IMR-90 (cell line): ENCODE data around the gene DESI1. TPM values are rescaled to one million over a fixed set of nuclear protein-coding genes. Genes with fewer than 3 reads are reported as not detected.

ENCODE experiments used
- ATAC-seq: fragments of 200-7000 bp; cut with Tn5 transposase; 2 replicates; pipeline ENCODE4 v1.9.1; 2020; ENCODE audit warnings: low read depth, mild to moderate bottlenecking, moderate library complexity
- BruUV-seq: library from RNA; stranded (reverse); fragments of 400-500 nt; replicated peaks from 2 replicates; lab custom pipeline; 2021; lab: Mats Ljungman, UMichigan
- CTCF ChIA-PET: fragments of 300-600 bp; formaldehyde crosslinking; extraction: SDS; loops from one replicate; lab custom pipeline; 2021; ENCODE audit warnings: antibody characterized with exemption; lab: Yijun Ruan, JAX
- POLR2A ChIA-PET: fragments of 300-600 bp; sonication (Branson Sonifier 250); formaldehyde crosslinking; loops from one replicate; lab custom pipeline; 2022; ENCODE audit warnings: antibody characterized with exemption; ENCODE audit not compliant: unreplicated experiment; lab: Charles Lee
- DNase-seq: peaks from one replicate; pipeline ENCODE4 v3.0.0; 2013
- H2AFZ ChIP-seq: replicated peaks from 2 replicates; pipeline ENCODE3; 2013; ENCODE audit warnings: low read length, mild to moderate bottlenecking; ENCODE audit not compliant: poor library complexity
- H2AK5ac ChIP-seq: 2 replicates; pipeline ENCODE4 v1.6.1; 2013; ENCODE audit warnings: low read depth, low read length, inconsistent platforms
- H2AK9ac ChIP-seq: replicated peaks from 2 replicates; pipeline ENCODE3; 2013; ENCODE audit warnings: mild to moderate bottlenecking, low read depth, low read length, moderate library complexity; ENCODE audit not compliant: poor library complexity
- H2BK120ac ChIP-seq: 2 replicates; pipeline ENCODE4 v1.6.1; 2013; ENCODE audit warnings: low read depth, low read length, inconsistent platforms
- H2BK15ac ChIP-seq: 3 replicates; pipeline ENCODE4 v1.6.1; 2013; ENCODE audit warnings: low read depth, low read length, inconsistent platforms
- H2BK20ac ChIP-seq: 2 replicates; pipeline ENCODE4 v1.6.1; 2013; ENCODE audit warnings: low read depth, mild to moderate bottlenecking, inconsistent platforms, low read length, moderate library complexity
- H2BK5ac ChIP-seq: 2 replicates; pipeline ENCODE4 v1.6.1; 2013; ENCODE audit warnings: mild to moderate bottlenecking, low read depth, low read length, inconsistent platforms; ENCODE audit not compliant: poor library complexity, severe bottlenecking
- H3K14ac ChIP-seq: replicated peaks from 2 replicates; pipeline ENCODE4 v1.6.1; 2013; ENCODE audit warnings: low read depth, low read length, inconsistent platforms
- H3K18ac ChIP-seq: 2 replicates; pipeline ENCODE4 v1.6.1; 2013; ENCODE audit warnings: low read depth, low read length, control low read depth
- H3K23ac ChIP-seq: 2 replicates; pipeline ENCODE4 v1.6.1; 2013; ENCODE audit warnings: low read depth, low read length, inconsistent platforms
- H3K27ac ChIP-seq: 2 replicates; pipeline ENCODE4 v1.5.1; 2013; ENCODE audit warnings: mild to moderate bottlenecking, control low read depth, low read length; ENCODE audit not compliant: insufficient read depth
- H3K27me3 ChIP-seq: 2 replicates; pipeline ENCODE4 v1.6.1; 2013; ENCODE audit warnings: low read length; ENCODE audit not compliant: control insufficient read depth, insufficient read depth
- H3K36me3 ChIP-seq: 2 replicates; pipeline ENCODE4 v1.6.1; 2013; ENCODE audit warnings: low read length, mixed read lengths; ENCODE audit not compliant: control insufficient read depth, insufficient read depth
- H3K4ac ChIP-seq: 2 replicates; pipeline ENCODE4 v1.6.1; 2013; ENCODE audit warnings: low read depth, low read length, inconsistent platforms
- H3K4me1 ChIP-seq: 2 replicates; pipeline ENCODE4 v1.6.1; 2013; ENCODE audit warnings: low read length, mixed read lengths; ENCODE audit not compliant: control insufficient read depth, insufficient read depth
- H3K4me2 ChIP-seq: 2 replicates; pipeline ENCODE4 v1.6.1; 2013; ENCODE audit warnings: low read depth, mild to moderate bottlenecking, control low read depth, low read length, moderate library complexity
- H3K4me3 ChIP-seq: 2 replicates; pipeline ENCODE4 v1.5.1; 2013; ENCODE audit warnings: low read depth, mild to moderate bottlenecking, control low read depth, low read length, moderate library complexity; ENCODE audit not compliant: insufficient read depth
- H3K56ac ChIP-seq: 2 replicates; pipeline ENCODE4 v1.6.1; 2013; ENCODE audit warnings: low read length, inconsistent platforms; ENCODE audit not compliant: insufficient read depth; ENCODE audit errors: extremely low read depth
- H3K79me1 ChIP-seq, 2 experiments: 2 replicates each; pipeline ENCODE4 v1.6.1; 2013; ENCODE audit warnings: low read length in 2 of 2, inconsistent platforms in 1 of 2, low read depth in 1 of 2
- H3K9ac ChIP-seq: 2 replicates; pipeline ENCODE4 v1.6.1; 2013; ENCODE audit warnings: low read depth, low read length, control low read depth
- H3K9me1 ChIP-seq: 2 replicates; pipeline ENCODE4 v1.6.1; 2013; ENCODE audit warnings: low read length, inconsistent platforms; ENCODE audit not compliant: insufficient read depth
- H3K9me3 ChIP-seq: 2 replicates; pipeline ENCODE4 v1.6.1; 2013; ENCODE audit warnings: low read length; ENCODE audit not compliant: control insufficient read depth, insufficient read depth
- H4K20me1 ChIP-seq: 2 replicates; pipeline ENCODE4 v1.6.1; 2013; ENCODE audit warnings: low read length, inconsistent platforms; ENCODE audit not compliant: insufficient read depth
- H4K5ac ChIP-seq: 2 replicates; pipeline ENCODE4 v1.6.1; 2013; ENCODE audit warnings: mild to moderate bottlenecking, low read depth, low read length, control low read depth
- H4K8ac ChIP-seq, 2 experiments: 2 replicates each; pipeline ENCODE4 v1.6.1; 2013; ENCODE audit warnings: low read depth in 2 of 2, low read length in 2 of 2, control low read depth in 1 of 2, inconsistent platforms in 1 of 2
- H4K91ac ChIP-seq: 2 replicates; pipeline ENCODE4 v1.6.1; 2013; ENCODE audit warnings: low read depth, low read length, inconsistent platforms; ENCODE audit not compliant: insufficient read depth
- BHLHE40 ChIP-seq: fragments of 150-350 bp; IDR thresholded peaks from 2 replicates; pipeline ENCODE4 v1.6.1; 2016; ENCODE audit warnings: mild to moderate bottlenecking, low read depth, low read length
- CEBPB ChIP-seq: IDR thresholded peaks from 2 replicates; pipeline ENCODE4 v1.6.1; 2012; ENCODE audit warnings: low read depth, low read length, improper control_type of control experiment
- CHD1 ChIP-seq: IDR thresholded peaks from 2 replicates; pipeline ENCODE4 v1.6.1; 2012; ENCODE audit warnings: low read depth, low read length, improper control_type of control experiment
- FOS ChIP-seq: fragments of 150-350 bp; IDR thresholded peaks from 2 replicates; pipeline ENCODE4 v1.6.1; 2016; ENCODE audit warnings: low read depth, low read length
- MAFK ChIP-seq: IDR thresholded peaks from 2 replicates; pipeline ENCODE4 v1.6.1; 2012; ENCODE audit warnings: low read depth, low read length, improper control_type of control experiment
- MAZ ChIP-seq: IDR thresholded peaks from 2 replicates; pipeline ENCODE4 v1.6.1; 2012; ENCODE audit warnings: low read depth, mild to moderate bottlenecking, low read length, improper control_type of control experiment, moderate library complexity, borderline replicate concordance
- MXI1 ChIP-seq: IDR thresholded peaks from 2 replicates; pipeline ENCODE4 v1.6.1; 2012; ENCODE audit warnings: low read depth, mild to moderate bottlenecking, low read length, moderate library complexity, borderline replicate concordance
- NFE2L2 ChIP-seq: fragments of 150-350 bp; IDR thresholded peaks from 2 replicates; pipeline ENCODE4 v1.6.1; 2016; ENCODE audit warnings: low read depth, mild to moderate bottlenecking, low read length
- POLR2A ChIP-seq: IDR thresholded peaks from 2 replicates; pipeline ENCODE4 v1.6.1; 2012; ENCODE audit warnings: mild to moderate bottlenecking, low read depth, low read length
- RAD21 ChIP-seq: IDR thresholded peaks from 2 replicates; pipeline ENCODE4 v1.6.1; 2012; ENCODE audit warnings: low read length, improper control_type of control experiment
- RCOR1 ChIP-seq: IDR thresholded peaks from 2 replicates; pipeline ENCODE4 v1.6.1; 2012; ENCODE audit warnings: mild to moderate bottlenecking, low read length, improper control_type of control experiment; ENCODE audit not compliant: insufficient replicate concordance
- RFX5 ChIP-seq: IDR thresholded peaks from 2 replicates; pipeline ENCODE4 v1.8.0; 2012; ENCODE audit warnings: low read depth, mild to moderate bottlenecking, low read length, moderate library complexity
- SMC3 ChIP-seq: fragments of 150-350 bp; IDR thresholded peaks from 2 replicates; pipeline ENCODE4 v1.6.1; 2016; ENCODE audit warnings: low read depth, mild to moderate bottlenecking, antibody characterized with exemption, low read length, moderate library complexity
- WGBS, 2 experiments: methylation state at CpG; one replicate each; pipeline versions ENCODE4 v1.1.5 to v1.1.7; 2013; ENCODE audit warnings: missing lambda C conversion rate in 2 of 2; ENCODE audit not compliant: insufficient read length in 1 of 2; ENCODE audit errors: extremely low coverage in 2 of 2; 5-methylcytosine and 5-hydroxymethylcytosine counted together
- dilution Hi-C: fragments of 300-500 bp; cut with HindIII; formaldehyde crosslinking; loops from one replicate; pipeline ENCODE4 v1.14.3; 2018; ENCODE audit warnings: low sequenced_read_pairs; ENCODE audit not compliant: unreplicated experiment
- in situ Hi-C: fragments of 300-500 bp; cut with MboI; formaldehyde crosslinking; loops from 3 replicates; pipeline ENCODE4 v1.14.3; 2019; ENCODE audit warnings: low sequenced_read_pairs, inconsistent platforms, mixed read lengths
- intact Hi-C: fragments of 100-400 bp; cut with micrococcal nuclease; formaldehyde crosslinking; loops from 2 replicates; pipeline ENCODE4 v1.10.0; 2022
- polyA plus RNA-seq, 3 experiments: library from polyadenylated mRNA; depleted of rRNA; stranded (reverse); fragments of >200 nt; gene quantifications; 2 replicates each; pipeline ENCODE4 v1.2.3, GENCODE V29; 2012; ENCODE audit warnings: low replicate concordance in 1 of 3
- total RNA-seq: library from RNA; depleted of rRNA; stranded (reverse); fragments of >200 nt; gene quantifications from 2 replicates; pipeline ENCODE4 v1.2.3, GENCODE V29; 2012
- TF ChIP-seq, protein P1 (sequence below): fragments of 150-350 bp; IDR thresholded peaks from 2 replicates; pipeline ENCODE4 v1.6.1; 2017; ENCODE audit warnings: mild to moderate bottlenecking, antibody characterized with exemption, low read length, low read depth
- TF ChIP-seq, protein P2 (sequence below): conservative IDR thresholded peaks from 2 replicates; pipeline ENCODE4 v1.5.1; 2012; ENCODE audit warnings: mild to moderate bottlenecking, low read depth, low read length, improper control_type of control experiment
- TF ChIP-seq, protein P3 (sequence below): fragments of 150-350 bp; IDR thresholded peaks from 2 replicates; pipeline ENCODE4 v1.6.1; 2016; ENCODE audit warnings: low read depth, mild to moderate bottlenecking, low read length, moderate library complexity, borderline replicate concordance

DESI1 gene
- total and polyA plus RNA-seq, 2 of the 4 experiments (the other 2 are of a cell fraction) = 14.5 to 24.9 TPM

DNA sequence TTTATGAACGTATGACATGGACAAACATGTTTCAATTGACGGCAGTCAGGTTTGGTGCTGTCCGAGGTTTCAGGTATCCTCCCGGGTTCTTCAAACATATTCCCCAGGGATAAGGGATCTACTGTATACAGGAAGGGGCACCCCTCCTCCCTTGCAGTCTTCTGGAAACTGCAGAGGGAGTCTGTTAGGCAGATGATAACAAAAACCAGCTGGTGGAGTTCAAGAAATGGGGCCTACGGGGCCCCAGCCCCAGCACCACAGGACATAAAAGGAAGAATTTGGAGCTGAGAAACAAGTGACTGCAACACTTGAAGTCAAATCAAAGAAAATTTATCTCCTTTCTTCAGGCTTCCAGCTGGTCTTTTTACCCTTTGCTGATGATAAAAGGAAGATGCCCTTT, 35.7 kb upstream of the DESI1 start:
- H3K56ac ChIP-seq = no peak overlapping the region
- peak overlapping the region; percentile 26; the same call in 1 of the 2 replicates for H3K4me2 ChIP-seq
- no peak overlapping the region for H3K18ac ChIP-seq
- no peak overlapping the region for H3K4me3 ChIP-seq
- H3K4me1 ChIP-seq = 0 out of 2 replicates have a peak, but pooled peaks cover 1% of the 10 kb centered on the region
- no peak overlapping the region for H3K23ac ChIP-seq
- no peak overlapping the region for H3K14ac ChIP-seq
- 0 out of 2 replicates have a peak, but pooled peaks cover 7% of the 10 kb centered on the region for H3K9me1 ChIP-seq
- no peak overlapping the region for H2AFZ ChIP-seq
- no peak overlapping the region for H2BK120ac ChIP-seq
- H2AK9ac ChIP-seq = no peak overlapping the region
- no peak overlapping the region for H2AK5ac ChIP-seq
- H4K91ac ChIP-seq = no peak overlapping the region
- TF ChIP-seq SMC3 (no peak), FOS (no peak), MAZ (no peak), NFE2L2 (no peak), POLR2A (no peak), RCOR1 (no peak), MAFK (no peak), RAD21 (no peak), CEBPB (no peak), RFX5 (no peak), MXI1 (no peak), CHD1 (no peak), BHLHE40 (no peak)
- TF ChIP-seq, protein P1, sequence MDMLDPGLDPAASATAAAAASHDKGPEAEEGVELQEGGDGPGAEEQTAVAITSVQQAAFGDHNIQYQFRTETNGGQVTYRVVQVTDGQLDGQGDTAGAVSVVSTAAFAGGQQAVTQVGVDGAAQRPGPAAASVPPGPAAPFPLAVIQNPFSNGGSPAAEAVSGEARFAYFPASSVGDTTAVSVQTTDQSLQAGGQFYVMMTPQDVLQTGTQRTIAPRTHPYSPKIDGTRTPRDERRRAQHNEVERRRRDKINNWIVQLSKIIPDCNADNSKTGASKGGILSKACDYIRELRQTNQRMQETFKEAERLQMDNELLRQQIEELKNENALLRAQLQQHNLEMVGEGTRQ = no peak
- TF ChIP-seq, protein P2, sequence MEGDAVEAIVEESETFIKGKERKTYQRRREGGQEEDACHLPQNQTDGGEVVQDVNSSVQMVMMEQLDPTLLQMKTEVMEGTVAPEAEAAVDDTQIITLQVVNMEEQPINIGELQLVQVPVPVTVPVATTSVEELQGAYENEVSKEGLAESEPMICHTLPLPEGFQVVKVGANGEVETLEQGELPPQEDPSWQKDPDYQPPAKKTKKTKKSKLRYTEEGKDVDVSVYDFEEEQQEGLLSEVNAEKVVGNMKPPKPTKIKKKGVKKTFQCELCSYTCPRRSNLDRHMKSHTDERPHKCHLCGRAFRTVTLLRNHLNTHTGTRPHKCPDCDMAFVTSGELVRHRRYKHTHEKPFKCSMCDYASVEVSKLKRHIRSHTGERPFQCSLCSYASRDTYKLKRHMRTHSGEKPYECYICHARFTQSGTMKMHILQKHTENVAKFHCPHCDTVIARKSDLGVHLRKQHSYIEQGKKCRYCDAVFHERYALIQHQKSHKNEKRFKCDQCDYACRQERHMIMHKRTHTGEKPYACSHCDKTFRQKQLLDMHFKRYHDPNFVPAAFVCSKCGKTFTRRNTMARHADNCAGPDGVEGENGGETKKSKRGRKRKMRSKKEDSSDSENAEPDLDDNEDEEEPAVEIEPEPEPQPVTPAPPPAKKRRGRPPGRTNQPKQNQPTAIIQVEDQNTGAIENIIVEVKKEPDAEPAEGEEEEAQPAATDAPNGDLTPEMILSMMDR = no peak
- TF ChIP-seq, protein P3, sequence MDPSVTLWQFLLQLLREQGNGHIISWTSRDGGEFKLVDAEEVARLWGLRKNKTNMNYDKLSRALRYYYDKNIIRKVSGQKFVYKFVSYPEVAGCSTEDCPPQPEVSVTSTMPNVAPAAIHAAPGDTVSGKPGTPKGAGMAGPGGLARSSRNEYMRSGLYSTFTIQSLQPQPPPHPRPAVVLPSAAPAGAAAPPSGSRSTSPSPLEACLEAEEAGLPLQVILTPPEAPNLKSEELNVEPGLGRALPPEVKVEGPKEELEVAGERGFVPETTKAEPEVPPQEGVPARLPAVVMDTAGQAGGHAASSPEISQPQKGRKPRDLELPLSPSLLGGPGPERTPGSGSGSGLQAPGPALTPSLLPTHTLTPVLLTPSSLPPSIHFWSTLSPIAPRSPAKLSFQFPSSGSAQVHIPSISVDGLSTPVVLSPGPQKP = no peak
- no peak overlapping the region for H3K4ac ChIP-seq
- dilution Hi-C loops = no loop called here
- no peak overlapping the region for H2BK15ac ChIP-seq
- H2BK20ac ChIP-seq = no peak overlapping the region
- intact Hi-C loops = no loop called here
- ATAC-seq (peak; percentile 72), DNase-seq (peak; percentile 11)
- ChIA-PET POLR2A (no interaction called here), CTCF (interaction anchor here (0.6 to 2.5 kb wide), 3 partner anchors 10 to 313 kb away, joined by 3 to 12 read pairs (median 4); no protein-coding TSS in a partner anchor)
- H3K36me3 ChIP-seq = peaks cover 69% of the 10 kb centered on the region
- no peak overlapping the region for H2BK5ac ChIP-seq
- H4K5ac ChIP-seq = no peak overlapping the region
- H4K20me1 ChIP-seq = peaks cover 10% of the 10 kb centered on the region
- no peak overlapping the region for H3K9ac ChIP-seq
- H4K8ac ChIP-seq = no peak overlapping the region; a peak in 1 of 4 replicates
- WGBS, 2 experiments = no CpG with 5 or more reads among the region's 5 CpGs
- H3K27ac ChIP-seq = peak overlapping the region; percentile 69; the same call in 1 of the 2 replicates
- H3K79me1 ChIP-seq = peaks cover 29 to 59% of the 10 kb centered on the region in 2 experiments
- no TSS peak for BruUV-seq
- in situ Hi-C loops = no loop called here
- no peaks in the 10 kb centered on the region for H3K9me3 ChIP-seq
- no peaks in the 10 kb centered on the region for H3K27me3 ChIP-seq
